B cell (primary cell): Measurements from ENCODE around the gene MINAR1. TPM values are rescaled to one million over a fixed set of nuclear protein-coding genes. Genes with fewer than 3 reads are reported as not detected.

Experiments
- ATAC-seq: fragments of 200-7000 bp; cut with Tn5 transposase; one replicate; pipeline ENCODE4 v1.10.0; 2021; ENCODE audit warnings: low read depth, mild to moderate bottlenecking, moderate number of reproducible peaks, moderate library complexity
- CTCF ChIA-PET: fragments of 350-600 bp; sonication (Branson Sonifier 250); formaldehyde crosslinking; loops from one replicate; lab custom pipeline; 2021; ENCODE audit warnings: antibody characterized with exemption, inconsistent platforms; lab: Charles Lee
- POLR2A ChIA-PET: fragments of 350-600 bp; sonication (Branson Sonifier 250); formaldehyde crosslinking; loops from one replicate; lab custom pipeline; 2021; ENCODE audit warnings: antibody characterized with exemption; lab: Charles Lee
- DNase-seq: peaks from one replicate; pipeline ENCODE4 v3.0.0; 2013
- H2AFZ ChIP-seq: 2 replicates; pipeline ENCODE4 v1.6.1; 2012; ENCODE audit warnings: mild to moderate bottlenecking, low read depth, low read length; ENCODE audit not compliant: insufficient read depth, poor library complexity, severe bottlenecking
- H3K27ac ChIP-seq, 2 donors: 1 replicate in 1 of 2; 2 replicates in 1 of 2; pipeline ENCODE4 v1.5.1; 2012 to 2013; ENCODE audit warnings: low read length in 2 of 2, mild to moderate bottlenecking in 2 of 2, moderate library complexity in 1 of 2
- H3K27me3 ChIP-seq, 4 experiments: fragments of 200-600 bp in 1 of 4; sonication (generic) in 1 of 4; replicated peaks in 1 of 4; 1 replicate in 2 of 4; 2 replicates in 2 of 4; pipeline versions ENCODE4 v1.6.1 to v1.7.0; 2013 to 2016; ENCODE audit warnings: low read length in 3 of 4, mild to moderate bottlenecking in 2 of 4, mixed read lengths in 1 of 4, moderate library complexity in 1 of 4; ENCODE audit not compliant: insufficient read depth in 4 of 4, control insufficient read depth in 3 of 4; ENCODE audit errors: control extremely low read depth in 1 of 4
- H3K36me3 ChIP-seq, 2 experiments: replicated peaks in 1 of 2; 1 replicate in 1 of 2; 2 replicates in 1 of 2; pipeline versions ENCODE4 v1.6.1 to v1.7.1; 2013; ENCODE audit warnings: low read length in 1 of 2; ENCODE audit not compliant: insufficient read depth in 2 of 2, control insufficient read depth in 1 of 2; ENCODE audit errors: control extremely low read depth in 1 of 2, extremely low read depth in 1 of 2
- H3K4me1 ChIP-seq, 2 donors: fragments of 200-600 bp in 1 of 2; sonication (generic) in 1 of 2; 1 replicate in 1 of 2; 2 replicates in 1 of 2; pipeline versions ENCODE4 v1.5.1 to v1.6.1; 2013 to 2017; ENCODE audit warnings: low read length in 2 of 2; ENCODE audit not compliant: control insufficient read depth in 2 of 2, insufficient read depth in 2 of 2
- H3K4me2 ChIP-seq: replicated peaks from 2 replicates; pipeline ENCODE3; 2012; ENCODE audit warnings: mild to moderate bottlenecking, low read depth, low read length; ENCODE audit not compliant: poor library complexity, severe bottlenecking
- H3K4me3 ChIP-seq, 5 experiments: fragments of 200-600 bp in 1 of 5; sonication (generic) in 1 of 5; 1 replicate in 3 of 5; 2 replicates in 2 of 5; pipeline versions ENCODE4 v1.5.1 to v1.7.0; 2011 to 2016; ENCODE audit warnings: low read length in 4 of 5, mild to moderate bottlenecking in 4 of 5, low read depth in 2 of 5, control low read depth in 1 of 5, moderate library complexity in 1 of 5; ENCODE audit not compliant: insufficient read depth in 1 of 5; ENCODE audit errors: control extremely low read depth in 1 of 5, extremely low read depth in 1 of 5
- H3K79me2 ChIP-seq: fragments of 200-600 bp; sonication (generic); one replicate; pipeline ENCODE4 v1.6.0; 2016; ENCODE audit warnings: low read length; ENCODE audit not compliant: control insufficient read depth, insufficient read depth
- H3K9ac ChIP-seq: fragments of 200-600 bp; sonication (generic); 2 replicates; pipeline ENCODE4 v1.6.1; 2017; ENCODE audit warnings: mild to moderate bottlenecking, low read length, moderate library complexity
- H3K9me3 ChIP-seq, 3 donors: one replicate each; pipeline versions ENCODE4 v1.6.1 to v1.7.1; 2013; ENCODE audit warnings: low read length in 2 of 3; ENCODE audit not compliant: control insufficient read depth in 2 of 3, insufficient read depth in 1 of 3; ENCODE audit errors: control extremely low read depth in 1 of 3
- H4K20me1 ChIP-seq: 2 replicates; pipeline ENCODE4 v1.6.0; 2012; ENCODE audit warnings: mild to moderate bottlenecking, low read length; ENCODE audit not compliant: insufficient read depth, control insufficient read depth, poor library complexity, severe bottlenecking
- H3K27ac Mint-ChIP-seq: one replicate; pipeline ENCODE4 v1.8.0; 2021; ENCODE audit warnings: mixed read lengths
- H3K27me3 Mint-ChIP-seq: one replicate; pipeline ENCODE4 v1.8.0; 2021; ENCODE audit warnings: mixed read lengths
- H3K4me1 Mint-ChIP-seq: one replicate; pipeline ENCODE4 v1.8.0; 2021; ENCODE audit warnings: mixed read lengths
- H3K4me3 Mint-ChIP-seq: one replicate; pipeline ENCODE4 v1.8.0; 2021; ENCODE audit warnings: mixed read lengths
- H3K9me3 Mint-ChIP-seq: one replicate; pipeline ENCODE4 v1.8.0; 2022; ENCODE audit warnings: mixed read lengths; ENCODE audit not compliant: insufficient read depth
- EZH2 ChIP-seq: IDR thresholded peaks from 2 replicates; pipeline ENCODE4 v1.6.1; 2012; ENCODE audit warnings: borderline replicate concordance, low read depth, mild to moderate bottlenecking, moderate library complexity, low read length; ENCODE audit not compliant: insufficient read depth, poor library complexity, severe bottlenecking
- WGBS: methylation state at CpG from one replicate; pipeline ENCODE4 v1.1.5; 2013; ENCODE audit warnings: missing lambda C conversion rate; ENCODE audit not compliant: insufficient coverage; 5-methylcytosine and 5-hydroxymethylcytosine counted together
- intact Hi-C: fragments of 100-400 bp; cut with micrococcal nuclease; formaldehyde crosslinking; loops from one replicate; pipeline ENCODE4 v1.10.0; 2022
- polyA plus RNA-seq: library from polyadenylated mRNA; depleted of rRNA; stranded (reverse); fragments of >200 nt; gene quantifications from 2 replicates; pipeline ENCODE4 v1.2.3, GENCODE V29; 2012
- total RNA-seq, 2 donors: library from RNA; stranded (reverse); fragments of 120-200 nt in 1 of 2; gene quantifications; 1 replicate in 1 of 2; 2 replicates in 1 of 2; pipeline versions ENCODE4 v1.2.3 to v1.2.4, GENCODE V29; 2013 to 2022
- TF ChIP-seq, protein P1 (sequence below): fragments of 200-600 bp; IDR thresholded peaks from one replicate; pipeline ENCODE4 v1.8.0; 2022; ENCODE audit warnings: antibody characterized with exemption, mild to moderate bottlenecking

MINAR1 gene
- total and polyA plus RNA-seq, 2 donors (not counting 1 experiment from before 2014, with no cell fraction given), result 0.16 to 0.27 TPM

DNA sequence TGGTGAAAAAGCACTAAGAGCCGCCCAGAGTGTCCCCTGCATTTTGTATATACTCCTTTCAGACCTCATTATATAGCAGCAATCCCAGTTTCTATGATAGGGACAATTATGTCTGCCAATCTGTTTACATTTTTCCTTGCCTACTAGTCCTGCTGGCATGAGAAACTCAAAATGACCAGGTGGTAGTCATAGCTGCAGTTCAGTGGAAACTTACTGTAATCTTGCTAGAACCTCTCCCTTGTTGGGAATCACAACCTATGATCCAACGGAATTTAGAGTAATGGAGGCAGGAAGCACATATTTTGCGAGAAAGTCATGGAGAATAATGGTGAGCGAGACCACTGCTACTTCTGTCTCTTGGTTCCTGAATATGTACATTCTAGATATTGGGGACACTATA lies 28.6 kb upstream of the MINAR1 start:
- H3K4me1 Mint-ChIP-seq, result no peaks in the 10 kb centered on the region
- H3K4me3 ChIP-seq, result no peak overlapping the region
- H3K9me3 Mint-ChIP-seq, result no peaks in the 10 kb centered on the region
- H3K27me3 ChIP-seq, result no peaks in the 10 kb centered on the region
- no peak for ATAC-seq
- H4K20me1 ChIP-seq, result no peaks in the 10 kb centered on the region
- no peak overlapping the region for H3K4me3 Mint-ChIP-seq
- H3K27ac ChIP-seq, result no peak overlapping the region
- no peaks in the 10 kb centered on the region for H3K36me3 ChIP-seq
- DNase-seq, result no peak
- no peaks in the 10 kb centered on the region for H3K9me3 ChIP-seq
- CTCF ChIA-PET, result interaction anchor here (1.2 kb wide), 1 partner anchor 22 kb away, joined by 4 read pairs; no protein-coding TSS in a partner anchor
- no peaks in the 10 kb centered on the region for H3K4me1 ChIP-seq
- H3K79me2 ChIP-seq, result no peaks in the 10 kb centered on the region
- H2AFZ ChIP-seq, result no peak overlapping the region
- 96% methylated on average over 4 of the region's 4 CpGs for WGBS
- H3K4me2 ChIP-seq, result no peak overlapping the region
- H3K27ac Mint-ChIP-seq, result no peak overlapping the region
- no peak overlapping the region for H3K9ac ChIP-seq
- no peak for TF ChIP-seq EZH2
- TF ChIP-seq, protein P1, sequence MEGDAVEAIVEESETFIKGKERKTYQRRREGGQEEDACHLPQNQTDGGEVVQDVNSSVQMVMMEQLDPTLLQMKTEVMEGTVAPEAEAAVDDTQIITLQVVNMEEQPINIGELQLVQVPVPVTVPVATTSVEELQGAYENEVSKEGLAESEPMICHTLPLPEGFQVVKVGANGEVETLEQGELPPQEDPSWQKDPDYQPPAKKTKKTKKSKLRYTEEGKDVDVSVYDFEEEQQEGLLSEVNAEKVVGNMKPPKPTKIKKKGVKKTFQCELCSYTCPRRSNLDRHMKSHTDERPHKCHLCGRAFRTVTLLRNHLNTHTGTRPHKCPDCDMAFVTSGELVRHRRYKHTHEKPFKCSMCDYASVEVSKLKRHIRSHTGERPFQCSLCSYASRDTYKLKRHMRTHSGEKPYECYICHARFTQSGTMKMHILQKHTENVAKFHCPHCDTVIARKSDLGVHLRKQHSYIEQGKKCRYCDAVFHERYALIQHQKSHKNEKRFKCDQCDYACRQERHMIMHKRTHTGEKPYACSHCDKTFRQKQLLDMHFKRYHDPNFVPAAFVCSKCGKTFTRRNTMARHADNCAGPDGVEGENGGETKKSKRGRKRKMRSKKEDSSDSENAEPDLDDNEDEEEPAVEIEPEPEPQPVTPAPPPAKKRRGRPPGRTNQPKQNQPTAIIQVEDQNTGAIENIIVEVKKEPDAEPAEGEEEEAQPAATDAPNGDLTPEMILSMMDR, result no peak
- POLR2A ChIA-PET, result no interaction called here
- peaks cover 5% of the 10 kb centered on the region for H3K27me3 Mint-ChIP-seq
- intact Hi-C loops, result no loop called here

DNA sequence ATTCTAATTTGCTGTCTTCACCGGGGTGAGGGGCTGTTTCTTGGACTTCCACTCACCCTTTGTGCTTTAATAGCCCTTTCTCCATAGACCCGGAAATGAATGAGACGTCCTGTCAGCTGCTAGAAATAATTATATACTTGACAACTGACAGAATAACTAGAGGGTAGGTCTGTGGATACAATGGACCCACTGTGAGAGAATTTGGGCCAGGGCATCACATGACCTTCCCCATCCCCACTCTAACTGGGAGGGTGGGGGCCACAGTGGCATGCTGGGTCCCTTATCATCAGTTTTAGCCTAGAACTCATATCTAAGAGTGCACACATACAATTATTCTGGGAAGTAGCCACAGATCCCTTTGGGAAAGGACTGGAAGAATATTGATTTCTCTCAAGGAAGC lies 25.9 kb upstream of the MINAR1 start:
- Histone ChIP-seq H2AFZ (no peak overlapping the region), H4K20me1 (no peaks in the 10 kb centered on the region), H3K27ac (no peak overlapping the region), H3K27me3 (no peaks in the 10 kb centered on the region), H3K9ac (no peak overlapping the region), H3K79me2 (no peaks in the 10 kb centered on the region), H3K4me3 (no peak overlapping the region), H3K4me1 (peaks cover 0 to 2% of the 10 kb centered on the region in 2 donors), H3K9me3 (no peaks in the 10 kb centered on the region), H3K4me2 (no peak overlapping the region), H3K36me3 (no peaks in the 10 kb centered on the region)
- Mint-ChIP-seq H3K27ac (no peak overlapping the region), H3K27me3 (peaks cover 5% of the 10 kb centered on the region), H3K4me3 (no peak overlapping the region), H3K9me3 (no peaks in the 10 kb centered on the region), H3K4me1 (no peaks in the 10 kb centered on the region)
- DNase-seq (no peak), ATAC-seq (no peak)
- ChIA-PET CTCF (no interaction called here), POLR2A (no interaction called here)
- no peak for TF ChIP-seq EZH2
- TF ChIP-seq, protein P1, result no peak
- no CpG with 5 or more reads among the region's 3 CpGs for WGBS
- intact Hi-C loops, result no loop called here
